Pulmonary artery endothelial cell (primary cell): ENCODE results near the gene KIF21B. TPM values are rescaled to one million over a fixed set of nuclear protein-coding genes. Genes with fewer than 3 reads are reported as not detected.

Experiments used
- DNase-seq: peaks from one replicate; pipeline ENCODE4 v3.0.0-alpha.2; 2011; ENCODE audit warnings: low read depth, low spot score
- total RNA-seq: library from RNA; depleted of rRNA; stranded (reverse); fragments of >200 nt; gene quantifications from 2 replicates; pipeline ENCODE4 v1.2.3, GENCODE V29; 2014

Gene KIF21B
- total RNA-seq: 2.2 and 2.9 TPM in 2 replicates

GRCh38 chr1:201023517-201023902, at the start of gene KIF21B:
TSS of gene KIF21B (minus strand) at chr1:201023714. CDS start at chr1:201023383, 331 bp downstream.
- no peak for DNase-seq

DNA sequence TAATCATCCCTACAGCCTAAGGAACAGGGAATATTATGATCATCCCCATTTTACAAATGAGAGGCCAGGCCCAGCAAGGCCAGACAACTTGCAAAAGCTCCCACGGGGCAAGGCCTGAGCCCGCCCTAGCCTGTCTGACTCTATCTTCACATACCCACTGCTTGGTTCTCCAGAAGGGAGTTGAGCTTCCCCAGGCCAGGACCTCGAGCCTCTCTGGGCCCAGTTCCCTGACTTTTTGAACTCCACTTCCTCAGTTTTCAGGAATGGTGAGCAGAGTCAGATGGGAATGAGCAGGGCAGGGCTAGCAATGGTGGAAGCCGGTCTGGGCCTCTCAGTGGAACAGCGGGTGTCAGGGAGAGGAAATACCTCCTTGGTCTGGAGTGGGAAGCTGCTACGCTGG, 49.4 kb upstream of the KIF21B start:
- DNase-seq: no peak

GRCh38 chr1:201072149-201072548, 48.6 kb upstream of the KIF21B start:
- DNase-seq: no peak

- DNase-seq: no peak
These were observed 46.1 kb upstream of the KIF21B start for GRCh38 chr1:201069636-201070035.

GRCh38 chr1:201068976-201069375, 45.5 kb upstream of the KIF21B start:
- DNase-seq: no peak

DNA sequence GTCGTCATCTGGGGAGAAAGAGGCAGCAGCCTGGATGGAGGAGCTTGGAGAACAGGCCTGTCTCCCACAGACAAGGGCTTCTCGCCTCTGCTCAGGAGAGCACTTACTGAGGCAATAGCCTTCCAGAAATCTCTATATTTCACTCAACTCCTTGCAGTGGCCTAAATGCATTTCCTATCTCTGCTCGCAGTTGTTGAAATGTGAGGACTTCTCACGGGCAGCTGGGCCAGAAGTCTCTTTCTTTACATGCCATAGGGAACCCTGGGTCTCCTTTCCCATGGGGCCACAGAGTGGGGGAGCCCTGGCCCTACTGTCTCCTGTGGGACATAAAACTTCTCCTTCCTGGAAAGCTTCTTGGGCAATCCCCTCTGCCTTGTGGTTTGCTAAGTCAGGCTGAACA, 43.5 kb upstream of the KIF21B start:
- no peak for DNase-seq

- DNase-seq: no peak
These were observed 42.2 kb upstream of the KIF21B start for GRCh38 chr1:201065686-201066085.

- no peak for DNase-seq
These were observed 41.3 kb upstream of the KIF21B start for GRCh38 chr1:201064806-201065205.

DNA sequence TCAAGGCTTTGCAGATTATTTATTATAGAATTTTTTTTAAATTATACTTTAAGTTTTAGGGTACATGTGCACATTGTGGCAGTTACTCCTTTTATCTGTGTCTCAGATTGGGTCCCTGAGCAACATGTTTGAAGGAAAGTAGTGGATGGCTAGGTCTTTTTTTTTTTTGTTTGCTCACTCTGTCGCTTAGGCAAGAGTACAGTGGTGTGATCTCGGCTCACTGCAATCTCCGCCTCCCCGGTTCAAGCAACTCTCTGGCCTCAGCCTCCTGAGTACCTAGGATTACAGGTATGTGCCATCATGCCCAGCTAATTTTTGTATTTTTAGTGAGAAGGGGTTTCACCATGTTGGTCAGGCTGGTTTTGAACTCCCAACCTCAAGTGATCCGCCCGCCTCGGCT, 39.6 kb upstream of the KIF21B start:
- no peak for DNase-seq

DNA sequence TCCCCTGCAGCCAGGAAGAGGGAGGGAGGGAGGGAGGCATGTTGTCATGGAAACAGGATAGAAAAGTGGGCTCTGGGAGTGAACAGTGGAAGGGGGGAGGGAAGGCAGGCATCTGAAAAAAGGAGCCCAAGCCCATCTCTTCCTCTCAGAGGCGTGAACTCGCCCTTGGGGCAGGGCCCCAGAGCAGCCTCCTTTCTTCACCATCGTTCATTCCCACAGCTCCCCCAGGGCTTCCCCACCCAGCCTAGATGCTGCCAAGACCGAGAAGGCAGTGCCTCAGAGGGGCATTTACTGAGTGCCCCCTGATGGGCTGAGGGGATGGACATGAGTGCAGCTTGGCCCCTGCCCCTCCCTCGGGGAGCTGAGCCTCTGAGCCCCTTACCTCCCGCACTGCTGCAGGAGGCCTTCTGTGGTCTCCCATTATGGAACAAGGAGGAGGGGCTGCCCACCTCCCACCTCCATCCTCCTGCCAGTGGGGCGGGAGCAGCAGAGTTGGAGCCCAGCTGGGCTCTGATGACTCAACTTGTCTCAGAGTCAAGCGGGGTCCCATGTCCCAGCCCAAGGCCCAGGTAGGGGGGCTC, 39.1 kb upstream of the KIF21B start:
- DNase-seq: no peak

DNA sequence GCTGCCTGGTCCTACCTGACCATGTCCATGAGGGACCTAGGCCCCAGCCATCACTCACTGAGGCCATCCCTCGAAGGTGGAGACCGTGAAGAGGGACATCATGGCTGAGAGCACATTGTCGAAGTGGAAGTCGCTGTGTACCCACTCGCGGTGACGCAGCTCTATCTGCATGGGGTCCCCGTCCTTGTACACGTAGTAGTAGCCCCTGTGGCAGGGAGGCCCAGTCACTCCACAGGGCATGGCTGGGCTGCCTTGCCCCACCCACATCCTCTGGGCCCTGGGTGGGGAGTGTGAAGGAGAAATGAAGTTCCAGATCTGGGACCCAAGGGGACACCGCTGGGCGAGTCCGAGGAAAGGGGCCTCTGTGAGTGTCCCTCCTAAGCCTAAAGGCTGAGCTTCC, 38.4 kb upstream of the KIF21B start:
- no peak for DNase-seq

- no peak for DNase-seq
These were observed 37.5 kb upstream of the KIF21B start for GRCh38 chr1:201061049-201061448.

- DNase-seq: no peak
These were observed 37.1 kb upstream of the KIF21B start for GRCh38 chr1:201060586-201060985.

DNA sequence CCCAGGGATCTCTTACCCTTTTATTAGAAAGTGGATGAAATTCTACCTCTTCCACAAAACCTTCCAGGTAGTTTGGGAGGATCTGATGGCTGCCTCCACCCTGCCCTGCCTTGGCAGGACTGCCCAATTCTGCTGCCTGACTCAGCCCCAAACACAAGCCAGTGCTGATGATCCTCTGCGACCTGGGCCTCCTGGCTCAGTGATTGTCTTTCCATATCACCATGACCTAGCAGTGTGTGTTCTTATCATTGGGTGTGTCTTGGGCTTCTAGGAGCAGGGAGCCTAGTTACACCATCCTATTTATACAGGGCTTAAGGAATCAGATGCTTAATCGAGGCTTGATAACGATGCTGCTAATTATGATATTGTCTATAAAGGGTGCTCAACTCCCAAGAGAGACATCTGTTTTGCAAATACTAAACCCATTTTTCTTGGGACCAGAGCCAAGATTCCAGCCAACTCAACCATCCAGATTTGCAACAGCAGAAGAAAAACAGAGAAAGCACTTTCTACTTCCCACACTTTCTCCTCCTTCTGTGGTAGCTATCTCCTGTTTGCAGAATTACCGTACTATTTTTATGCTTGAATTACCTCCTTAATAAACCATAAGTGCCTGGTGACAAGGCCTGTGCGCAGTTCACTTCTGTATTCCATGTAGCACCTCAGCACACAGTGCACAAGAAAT, 36.5 kb upstream of the KIF21B start:
- DNase-seq: no peak

DNA sequence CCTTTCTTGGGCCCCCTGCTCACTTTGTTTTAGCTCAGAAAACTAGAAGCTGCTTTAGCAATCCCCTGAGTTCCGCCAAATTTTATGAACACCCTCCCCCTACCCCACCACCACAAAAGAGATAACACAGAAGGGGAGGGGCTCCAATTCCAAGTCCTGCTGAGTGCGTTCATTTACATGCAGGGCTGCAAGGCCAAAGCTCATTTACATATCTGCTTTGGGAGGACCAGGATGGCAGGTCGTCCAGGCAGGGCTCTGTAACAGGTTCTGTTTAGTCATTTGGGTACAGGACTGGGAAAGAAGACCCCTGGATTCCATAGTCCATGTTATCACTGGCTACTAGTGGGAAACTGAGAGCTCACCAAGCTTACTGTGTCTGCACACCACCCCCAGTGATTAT, 35.9 kb upstream of the KIF21B start:
- no peak for DNase-seq

GRCh38 chr1:201054091-201054543, 30.6 kb upstream of the KIF21B start:
- no peak for DNase-seq

DNA sequence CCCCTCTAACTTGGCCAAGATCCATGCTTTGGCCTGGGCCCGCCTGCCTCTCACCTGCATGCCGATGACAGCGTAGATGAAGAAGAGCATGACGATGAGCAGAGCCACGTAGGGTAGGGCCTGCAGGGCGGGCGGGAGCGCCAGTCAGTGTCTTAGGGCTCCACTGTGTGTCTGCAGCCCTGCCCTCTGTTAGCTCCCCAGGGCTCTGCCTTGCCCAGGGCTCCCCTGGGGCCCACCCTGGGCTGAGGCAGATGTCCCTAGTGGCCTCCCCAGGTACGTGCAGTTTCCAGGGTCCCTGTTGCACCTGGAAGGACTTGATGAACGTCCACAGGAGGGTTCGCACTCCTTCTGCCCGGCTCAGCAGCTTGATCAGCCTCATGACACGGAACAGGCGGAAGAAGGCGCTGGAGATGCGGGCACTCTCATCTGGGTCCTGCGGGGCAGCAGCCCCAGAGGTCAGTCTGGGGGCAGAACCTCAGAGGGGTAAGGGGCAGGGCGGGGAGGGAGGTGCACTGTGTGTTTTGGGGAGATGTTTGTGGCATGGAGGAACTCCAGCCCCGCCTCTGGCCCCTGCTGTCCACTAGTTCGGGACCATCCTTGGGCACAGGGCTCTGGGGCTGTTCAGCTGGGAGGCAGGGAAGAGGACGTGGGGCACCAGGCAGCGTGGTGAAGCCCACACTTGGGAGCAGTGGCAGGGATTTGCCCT, 29.8 kb upstream of the KIF21B start:
- no peak for DNase-seq

- DNase-seq: no peak
These were observed 27.9 kb upstream of the KIF21B start for GRCh38 chr1:201051399-201051798.

GRCh38 chr1:201050515-201051277, 27.2 kb upstream of the KIF21B start:
- no peak for DNase-seq

DNA sequence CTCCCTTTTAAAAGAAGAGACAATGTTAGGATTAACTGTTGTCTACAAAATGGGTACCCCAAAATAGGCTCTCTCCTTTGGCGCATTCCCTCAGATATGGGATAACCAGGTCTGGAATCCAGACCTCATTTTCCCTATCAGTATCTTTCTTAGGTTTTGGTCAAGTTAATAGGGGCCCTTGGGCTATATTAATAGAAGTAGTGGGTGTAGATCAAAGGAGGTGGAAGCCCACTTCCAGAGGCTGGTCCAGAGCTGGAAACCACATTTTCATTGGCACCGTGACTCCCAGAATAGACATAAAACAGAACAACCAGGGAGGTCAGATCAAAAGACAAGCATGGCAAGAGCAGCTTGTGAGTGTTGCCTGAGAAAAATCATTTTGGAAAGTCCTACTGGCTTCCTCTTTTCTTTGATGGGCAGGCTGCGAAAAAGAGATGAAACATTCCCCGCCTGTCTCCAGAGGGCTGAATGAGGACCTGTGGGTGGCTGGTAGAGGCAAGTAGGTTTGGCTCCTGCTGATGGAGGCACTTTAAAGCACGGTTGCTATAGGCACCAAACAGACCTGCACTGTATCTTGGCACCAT, 25.8 kb upstream of the KIF21B start:
- no peak for DNase-seq

GRCh38 chr1:201048521-201048920, 25.0 kb upstream of the KIF21B start:
- no peak for DNase-seq

- no peak for DNase-seq
These were observed 20.6 kb upstream of the KIF21B start for GRCh38 chr1:201044119-201044518.
